Measurements from ENCODE around the gene NHS.
"Not testable (repeated sequence)": the region's sequence is repeated elsewhere in the genome, so short reads cannot be mapped to it uniquely, and the experiment has no call there.

Gene NHS

DNA sequence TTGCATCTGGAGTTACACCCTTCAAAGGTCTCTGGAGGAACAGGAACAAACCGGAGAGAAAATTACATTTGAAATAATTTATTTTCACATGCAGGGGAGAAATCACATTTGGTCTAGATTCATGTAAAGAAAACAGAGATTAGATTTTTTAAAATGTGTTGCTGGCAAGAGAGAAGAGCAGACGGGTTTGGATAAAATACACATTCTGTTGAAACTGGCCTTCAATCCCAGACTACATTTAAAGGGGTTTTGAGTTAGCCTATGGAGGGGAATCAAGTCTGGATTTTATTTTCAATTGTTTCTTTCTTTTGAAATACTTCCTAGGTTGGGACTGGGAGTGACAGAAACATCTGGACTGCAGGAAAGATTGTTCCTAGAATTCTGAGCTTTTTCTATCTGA is 180.8 kb downstream of the NHS start:
- ATAC-seq (replicated peaks) (no peak), DNase-seq (no peak)
- no peaks in the 10 kb centered on the region for H3K36me3 Mint-ChIP-seq (ENCODE audit: insufficient read depth)
- H3K4me3 Mint-ChIP-seq, result no peak overlapping the region
- no peak overlapping the region for H3K27ac Mint-ChIP-seq
- no peaks in the 10 kb centered on the region for H3K9me3 Mint-ChIP-seq
- H3K4me1 Mint-ChIP-seq (ENCODE audit: low read depth in 2 of 2), result no peaks in the 10 kb centered on the region
- no peaks in the 10 kb centered on the region for H3K27me3 Mint-ChIP-seq

DNA sequence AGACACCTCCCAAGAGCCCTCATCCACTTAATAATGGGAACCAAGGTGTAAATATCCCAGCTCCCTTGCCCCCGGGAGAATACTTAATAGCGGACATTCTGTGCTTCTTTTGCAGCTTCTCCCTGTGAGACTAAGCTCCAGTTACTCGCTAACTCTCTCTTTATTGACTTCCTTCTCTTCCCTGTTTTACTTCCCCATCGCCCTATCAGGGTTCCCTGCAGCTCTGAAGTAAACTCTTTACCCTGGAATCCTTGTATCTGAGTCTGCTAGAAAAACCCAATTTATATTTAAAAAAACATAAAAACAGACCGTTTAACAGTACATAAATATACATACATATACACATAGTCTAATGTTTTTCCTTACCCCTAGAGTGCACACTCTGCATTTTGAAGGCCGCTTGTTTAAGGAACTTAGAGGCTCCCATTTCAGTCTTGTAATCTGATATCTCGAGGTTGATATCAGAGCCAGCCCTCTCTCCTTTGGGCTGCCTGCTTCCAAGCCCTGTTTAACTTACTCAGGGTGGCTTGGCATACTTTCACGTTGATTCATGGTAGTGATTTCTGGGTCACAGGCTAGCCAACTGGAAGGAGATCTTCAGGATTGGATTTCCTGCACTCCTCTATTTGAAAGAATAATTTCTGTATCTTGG is 184.9 kb downstream of the NHS start:
- H3K27ac Mint-ChIP-seq, result no peak overlapping the region
- H3K4me1 Mint-ChIP-seq (ENCODE audit: low read depth in 2 of 2), result no peaks in the 10 kb centered on the region
- H3K9me3 Mint-ChIP-seq, result no peaks in the 10 kb centered on the region
- no peaks in the 10 kb centered on the region for H3K27me3 Mint-ChIP-seq
- no peaks in the 10 kb centered on the region for H3K36me3 Mint-ChIP-seq (ENCODE audit: insufficient read depth)
- no peak overlapping the region for H3K4me3 Mint-ChIP-seq
- ATAC-seq (replicated peaks), result no peak
- DNase-seq, result no peak

DNA sequence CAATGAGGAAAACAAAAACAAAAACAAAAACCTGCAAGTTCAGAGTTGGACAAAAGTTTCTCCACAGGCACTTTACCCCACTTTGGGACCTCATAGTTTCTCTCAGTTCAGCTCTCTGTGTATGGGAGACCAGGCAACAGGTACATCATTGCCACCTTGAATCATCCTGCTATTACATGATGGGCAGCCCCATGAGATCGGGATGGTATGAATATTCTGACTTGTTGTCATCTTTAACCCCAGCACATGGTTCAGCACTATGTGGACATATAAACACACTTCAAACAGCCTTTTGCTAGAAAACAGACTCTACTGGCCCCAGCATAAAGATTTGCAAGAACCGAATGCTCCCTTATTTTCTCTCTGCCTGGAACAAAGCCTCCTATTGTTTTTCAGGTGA is 185.4 kb downstream of the NHS start:
- Mint-ChIP-seq H3K36me3 (ENCODE audit: insufficient read depth) (no peaks in the 10 kb centered on the region), H3K27ac (no peak overlapping the region), H3K4me3 (no peak overlapping the region), H3K9me3 (no peaks in the 10 kb centered on the region), H3K27me3 (no peaks in the 10 kb centered on the region), H3K4me1 (ENCODE audit: low read depth in 2 of 2) (no peaks in the 10 kb centered on the region)
- DNase-seq, result no peak
- ATAC-seq (replicated peaks), result no peak

GRCh38 chrX:17563076-17563475 is 188.1 kb downstream of the NHS start:
- H3K4me3 Mint-ChIP-seq, result no peak overlapping the region
- H3K27me3 Mint-ChIP-seq, result no peaks in the 10 kb centered on the region
- H3K9me3 Mint-ChIP-seq, result no peaks in the 10 kb centered on the region
- no peaks in the 10 kb centered on the region for H3K36me3 Mint-ChIP-seq (ENCODE audit: insufficient read depth)
- DNase-seq (no peak), ATAC-seq (replicated peaks) (no peak)
- H3K27ac Mint-ChIP-seq, result no peak overlapping the region
- H3K4me1 Mint-ChIP-seq (ENCODE audit: low read depth in 2 of 2), result no peaks in the 10 kb centered on the region

DNA sequence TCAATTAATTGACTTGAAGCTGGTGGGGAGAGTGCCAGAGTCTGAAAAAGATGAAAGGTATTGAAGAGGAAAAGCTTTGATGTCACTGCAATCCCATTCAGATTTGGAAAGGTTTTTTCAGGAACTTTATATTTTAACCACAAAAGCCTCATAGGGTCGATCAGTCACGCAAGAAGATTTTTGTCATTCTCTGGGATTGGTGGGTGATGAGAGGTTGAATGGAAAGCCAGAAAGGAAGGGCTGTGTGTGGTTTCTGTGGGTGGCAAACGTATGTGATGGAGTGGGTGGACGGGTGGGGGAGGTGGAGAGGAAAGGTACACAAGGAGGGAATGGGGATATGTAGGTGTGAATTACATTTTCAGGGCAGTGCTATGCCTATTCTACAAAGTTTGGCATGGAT is 188.5 kb downstream of the NHS start:
- no peaks in the 10 kb centered on the region for H3K27me3 Mint-ChIP-seq
- DNase-seq, result no peak
- H3K4me3 Mint-ChIP-seq, result no peak overlapping the region
- H3K9me3 Mint-ChIP-seq, result no peaks in the 10 kb centered on the region
- no peaks in the 10 kb centered on the region for H3K36me3 Mint-ChIP-seq (ENCODE audit: insufficient read depth)
- no peak for ATAC-seq (replicated peaks)
- no peak overlapping the region for H3K27ac Mint-ChIP-seq
- H3K4me1 Mint-ChIP-seq (ENCODE audit: low read depth in 2 of 2), result no peaks in the 10 kb centered on the region

- H3K9me3 Mint-ChIP-seq, result no peaks in the 10 kb centered on the region
- ATAC-seq (replicated peaks) (no peak), DNase-seq (no peak)
- no peaks in the 10 kb centered on the region for H3K27me3 Mint-ChIP-seq
- no peak overlapping the region for H3K27ac Mint-ChIP-seq
- no peaks in the 10 kb centered on the region for H3K4me1 Mint-ChIP-seq (ENCODE audit: low read depth in 2 of 2)
- no peak overlapping the region for H3K4me3 Mint-ChIP-seq
- no peaks in the 10 kb centered on the region for H3K36me3 Mint-ChIP-seq (ENCODE audit: insufficient read depth)
Observed at GRCh38 chrX:17564689-17565409, 189.8 kb downstream of the NHS start.

DNA sequence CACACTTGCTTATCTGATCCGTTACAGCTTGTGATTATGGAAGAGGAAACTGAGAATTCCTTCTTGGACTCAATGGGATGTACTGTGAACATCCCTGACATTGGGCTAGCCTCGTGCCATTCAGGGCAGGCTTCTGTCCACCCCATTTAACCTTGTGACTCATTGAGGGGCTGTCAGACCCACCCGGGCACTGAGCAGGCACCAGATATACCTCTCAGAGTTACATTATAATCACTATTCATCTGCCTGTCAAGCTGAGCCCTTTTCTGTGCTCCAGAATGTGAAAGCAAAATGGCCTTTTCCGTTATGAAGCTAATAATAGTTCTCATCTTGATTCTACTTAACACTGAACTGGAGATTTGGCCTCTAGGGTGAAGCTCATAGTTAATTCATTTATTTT is 191.7 kb downstream of the NHS start:
- Mint-ChIP-seq H3K36me3 (ENCODE audit: insufficient read depth) (no peaks in the 10 kb centered on the region), H3K27ac (no peak overlapping the region), H3K27me3 (peaks cover 0 to 2% of the 10 kb centered on the region in 2 donors), H3K9me3 (no peaks in the 10 kb centered on the region), H3K4me3 (no peak overlapping the region), H3K4me1 (ENCODE audit: low read depth in 2 of 2) (no peaks in the 10 kb centered on the region)
- no peak for ATAC-seq (replicated peaks)
- DNase-seq, result no peak

- H3K27me3 Mint-ChIP-seq, result peaks cover 0 to 7% of the 10 kb centered on the region in 2 donors
- DNase-seq, result no peak
- H3K36me3 Mint-ChIP-seq (ENCODE audit: insufficient read depth), result no peaks in the 10 kb centered on the region
- no peaks in the 10 kb centered on the region for H3K9me3 Mint-ChIP-seq
- no peak overlapping the region for H3K27ac Mint-ChIP-seq
- ATAC-seq (replicated peaks), result no peak
- H3K4me1 Mint-ChIP-seq (ENCODE audit: low read depth in 2 of 2), result no peaks in the 10 kb centered on the region
- no peak overlapping the region for H3K4me3 Mint-ChIP-seq
Observed at GRCh38 chrX:17567187-17567586, 192.2 kb downstream of the NHS start.

GRCh38 chrX:17567821-17568220 is 192.8 kb downstream of the NHS start:
- H3K36me3 Mint-ChIP-seq (ENCODE audit: insufficient read depth), result no peaks in the 10 kb centered on the region

GRCh38 chrX:17568804-17569203 is 193.8 kb downstream of the NHS start:
- H3K4me1 Mint-ChIP-seq (ENCODE audit: low read depth in 2 of 2); H3K27ac Mint-ChIP-seq: not testable (repeated sequence)

More at GRCh38 chrX:17567821-17568220, 192.8 kb downstream of the NHS start:
- ATAC-seq (replicated peaks) (no peak), DNase-seq (no peak)
- Mint-ChIP-seq H3K27me3 (peaks cover 0 to 8% of the 10 kb centered on the region in 2 donors), H3K9me3 (no peaks in the 10 kb centered on the region), H3K4me1 (ENCODE audit: low read depth in 2 of 2) (no peaks in the 10 kb centered on the region), H3K4me3 (no peak overlapping the region), H3K27ac (no peak overlapping the region)

GRCh38 chrX:17579026-17579425 is 204.0 kb downstream of the NHS start:
- no peaks in the 10 kb centered on the region for H3K4me1 Mint-ChIP-seq (ENCODE audit: low read depth in 2 of 2)
- no peak overlapping the region for H3K4me3 Mint-ChIP-seq
- no peak for ATAC-seq (replicated peaks)
- H3K27ac Mint-ChIP-seq, result no peak overlapping the region
- H3K27me3 Mint-ChIP-seq, result peaks cover 20 to 31% of the 10 kb centered on the region in 2 donors
- H3K36me3 Mint-ChIP-seq (ENCODE audit: insufficient read depth), result no peaks in the 10 kb centered on the region
- DNase-seq, result no peak
- peaks cover 0 to 2% of the 10 kb centered on the region in 2 donors for H3K9me3 Mint-ChIP-seq

More at GRCh38 chrX:17568804-17569203, 193.8 kb downstream of the NHS start:
- H3K4me3 Mint-ChIP-seq; H3K9me3 Mint-ChIP-seq; ATAC-seq (replicated peaks); H3K27me3 Mint-ChIP-seq; DNase-seq; H3K36me3 Mint-ChIP-seq (ENCODE audit: insufficient read depth): not testable (repeated sequence)

DNA sequence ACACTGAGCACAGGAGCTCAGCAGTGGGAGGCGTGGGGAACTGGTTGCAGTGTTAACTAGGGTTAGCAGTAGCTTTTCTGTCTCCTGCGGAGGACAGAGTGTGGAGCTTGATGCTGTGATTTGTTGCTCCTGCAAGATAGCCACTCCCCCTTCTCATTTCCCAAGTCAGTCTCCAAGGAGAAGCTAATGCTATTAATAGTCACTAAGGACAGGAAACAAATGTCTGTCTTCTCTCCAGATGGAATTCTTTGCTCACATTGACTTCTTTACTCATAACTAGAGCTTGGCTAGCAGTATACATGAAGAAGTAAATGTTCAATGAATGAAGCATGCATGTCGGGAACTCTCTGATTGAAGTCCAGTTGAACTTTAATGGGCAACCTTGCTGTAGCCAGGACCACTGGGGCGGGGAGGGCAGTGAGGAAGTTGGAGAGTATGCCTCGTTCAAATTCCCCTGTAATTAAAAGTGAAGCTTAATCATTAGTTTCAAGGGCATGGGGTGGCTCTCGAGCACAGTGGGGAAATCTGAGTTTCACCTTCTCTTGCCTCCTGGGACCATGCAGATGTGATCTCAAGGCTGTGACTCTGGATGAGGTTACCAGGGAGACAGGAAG is 205.6 kb downstream of the NHS start:
- Mint-ChIP-seq H3K36me3 (ENCODE audit: insufficient read depth) (no peaks in the 10 kb centered on the region), H3K9me3 (peaks cover 0 to 2% of the 10 kb centered on the region in 2 donors), H3K4me1 (ENCODE audit: low read depth in 2 of 2) (no peaks in the 10 kb centered on the region), H3K4me3 (no peak overlapping the region), H3K27me3 (peaks cover 12 to 23% of the 10 kb centered on the region in 2 donors), H3K27ac (no peak overlapping the region)
- no peak for ATAC-seq (replicated peaks)
- DNase-seq, result no peak

DNA sequence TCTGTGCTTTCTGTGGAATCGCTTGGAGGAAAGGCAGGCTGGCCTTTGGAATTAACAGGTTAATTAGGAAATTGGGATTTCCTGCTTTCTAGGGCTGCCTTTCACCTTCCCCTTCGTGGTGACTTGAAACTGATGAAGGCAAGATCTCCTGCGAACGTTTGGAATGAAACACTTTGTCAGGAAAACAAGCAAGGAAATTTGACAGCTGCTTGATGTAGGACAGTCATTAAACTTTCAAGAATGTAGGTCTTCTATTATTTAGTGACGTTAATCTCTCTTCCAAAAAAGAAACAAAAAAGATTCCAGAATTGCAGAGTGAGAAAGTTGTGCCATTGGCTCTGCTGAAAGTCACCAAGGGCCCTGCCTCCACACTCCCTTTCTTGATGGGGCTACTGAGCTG is 206.6 kb downstream of the NHS start:
- Mint-ChIP-seq H3K4me1 (ENCODE audit: low read depth in 2 of 2) (no peaks in the 10 kb centered on the region), H3K9me3 (no peaks in the 10 kb centered on the region), H3K27me3 (peaks cover 9 to 20% of the 10 kb centered on the region in 2 donors), H3K27ac (no peak overlapping the region), H3K4me3 (no peak overlapping the region), H3K36me3 (ENCODE audit: insufficient read depth) (no peaks in the 10 kb centered on the region)
- DNase-seq (no peak), ATAC-seq (replicated peaks) (no peak)

DNA sequence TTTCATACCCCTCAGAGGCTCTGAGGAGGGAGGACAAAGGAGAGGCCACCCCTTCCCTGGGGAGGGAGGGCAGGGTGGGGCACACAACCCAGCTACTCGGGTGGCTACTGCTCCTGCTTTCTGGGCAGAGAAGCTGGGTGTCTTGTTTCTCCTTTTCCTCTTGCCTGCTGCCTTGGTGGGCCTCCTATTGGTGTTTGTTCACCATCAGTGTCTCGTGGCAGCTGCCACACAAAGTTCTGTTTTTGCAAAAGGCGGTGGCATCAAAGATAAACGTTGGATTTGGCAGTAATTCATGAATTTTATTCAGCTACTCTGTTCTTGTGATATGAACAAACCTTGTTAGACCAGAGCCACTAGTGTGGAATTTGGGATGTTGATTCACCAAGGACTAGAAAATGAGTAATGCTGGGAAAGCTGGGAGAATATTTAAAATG is 209.3 kb downstream of the NHS start:
- ATAC-seq (replicated peaks) (no peak), DNase-seq (no peak)
- Mint-ChIP-seq H3K4me1 (ENCODE audit: low read depth in 2 of 2) (no peaks in the 10 kb centered on the region), H3K4me3 (no peak overlapping the region), H3K27ac (no peak overlapping the region), H3K36me3 (ENCODE audit: insufficient read depth) (no peaks in the 10 kb centered on the region), H3K9me3 (no peaks in the 10 kb centered on the region), H3K27me3 (peaks cover 9 to 19% of the 10 kb centered on the region in 2 donors)

All from effector memory CD8-positive, alpha-beta T cell (primary cell).